H1 (cell line): ENCODE measurements around the gene SLC35F1. TPM values are rescaled to one million over a fixed set of nuclear protein-coding genes. Genes with fewer than 3 reads are reported as not detected.

Experiments
- CTCF ChIA-PET: fragments of 300-600 bp; sonication (Branson Sonifier 250); formaldehyde crosslinking; loops from one replicate; lab custom pipeline; 2021; ENCODE audit not compliant: partially characterized antibody; lab: Charles Lee
- POLR2A ChIA-PET: fragments of 300-600 bp; sonication (Branson Sonifier 250); formaldehyde crosslinking; loops from one replicate; lab custom pipeline; 2021; ENCODE audit warnings: inconsistent platforms; ENCODE audit not compliant: partially characterized antibody; lab: Charles Lee
- DNase-seq, 2 experiments: peaks; one replicate each; pipeline versions ENCODE4 v3.0.0 to v3.0.0-alpha.2; 2010 to 2022; ENCODE audit warnings: low spot score in 2 of 2, low read depth in 1 of 2, mixed read lengths in 1 of 2
- FAIRE-seq: peaks from 2 replicates; lab custom pipeline; 2011; peaks lifted over from hg19 to GRCh38; lab: Jason Lieb, UNC
- H2AFZ ChIP-seq: 2 replicates; pipeline ENCODE4 v1.8.1; 2012; ENCODE audit warnings: low read length, inconsistent platforms
- H2AK5ac ChIP-seq: 2 replicates; pipeline ENCODE4 v1.6.1; 2013; ENCODE audit warnings: low read depth, low read length
- H2BK120ac ChIP-seq: replicated peaks from 2 replicates; pipeline ENCODE3; 2013; ENCODE audit warnings: low read depth, low read length, inconsistent platforms
- H2BK12ac ChIP-seq: 2 replicates; pipeline ENCODE4 v1.6.1; 2013; ENCODE audit warnings: low read depth, low read length
- H2BK15ac ChIP-seq: 2 replicates; pipeline ENCODE4 v1.6.1; 2013; ENCODE audit warnings: low read length
- H2BK20ac ChIP-seq: 2 replicates; pipeline ENCODE4 v1.6.1; 2013; ENCODE audit warnings: low read length
- H2BK5ac ChIP-seq: 2 replicates; pipeline ENCODE4 v1.6.1; 2013; ENCODE audit warnings: low read depth, low read length
- H3K14ac ChIP-seq: 2 replicates; pipeline ENCODE4 v1.6.1; 2013; ENCODE audit warnings: inconsistent platforms; ENCODE audit not compliant: insufficient read length
- H3K18ac ChIP-seq: 2 replicates; pipeline ENCODE4 v1.6.1; 2013; ENCODE audit warnings: low read length; ENCODE audit errors: extremely low read depth
- H3K23ac ChIP-seq: 2 replicates; pipeline ENCODE4 v1.6.1; 2013; ENCODE audit warnings: inconsistent platforms; ENCODE audit not compliant: insufficient read length
- H3K23me2 ChIP-seq: 2 replicates; pipeline ENCODE4 v1.6.1; 2013; ENCODE audit warnings: low read depth, low read length
- H3K27ac ChIP-seq: 2 replicates; pipeline ENCODE4 v1.6.1; 2011; ENCODE audit warnings: low read depth, low read length, inconsistent platforms
- H3K27me3 ChIP-seq, 4 experiments: replicated peaks in 1 of 4; 1 replicate in 1 of 4; 2 replicates in 3 of 4; pipeline versions ENCODE4 v1.6.1 to v1.8.1; 2011 to 2013; ENCODE audit warnings: low read length in 3 of 4, mild to moderate bottlenecking in 3 of 4, inconsistent platforms in 2 of 4, mixed read lengths in 2 of 4, moderate library complexity in 1 of 4; ENCODE audit not compliant: control insufficient read depth in 3 of 4, insufficient read depth in 3 of 4; ENCODE audit errors: extremely low read depth in 1 of 4
- H3K36me3 ChIP-seq, 4 experiments: 2 replicates each; pipeline versions ENCODE4 v1.6.1 to v1.8.1; 2011 to 2013; ENCODE audit warnings: mild to moderate bottlenecking in 4 of 4, low read length in 3 of 4, moderate library complexity in 2 of 4, control low read depth in 1 of 4, inconsistent platforms in 1 of 4; ENCODE audit not compliant: insufficient read depth in 4 of 4, control insufficient read depth in 2 of 4
- H3K4ac ChIP-seq: replicated peaks from 2 replicates; pipeline ENCODE3; 2013; ENCODE audit warnings: low read length, low read depth, mixed read lengths, inconsistent platforms; ENCODE audit not compliant: insufficient read length
- H3K4me1 ChIP-seq, 4 experiments: replicated peaks in 1 of 4; 1 replicate in 1 of 4; 2 replicates in 3 of 4; pipeline versions ENCODE4 v1.6.1 to v1.8.1; 2011 to 2013; ENCODE audit warnings: low read length in 3 of 4, inconsistent platforms in 2 of 4, mixed read lengths in 1 of 4; ENCODE audit not compliant: insufficient read depth in 4 of 4, control insufficient read depth in 3 of 4
- H3K4me2 ChIP-seq, 2 experiments: 2 replicates each; pipeline versions ENCODE4 v1.6.1 to v1.8.1; 2011 to 2013; ENCODE audit warnings: low read depth in 2 of 2, low read length in 2 of 2, control low read depth in 1 of 2, inconsistent platforms in 1 of 2, mild to moderate bottlenecking in 1 of 2; ENCODE audit not compliant: insufficient read depth in 1 of 2
- H3K4me3 ChIP-seq, 4 experiments: fragments of 200-600, 300-600 bp in 1 of 4; sonication (generic), shearing (Covaris generic), sonication (Bioruptor Twin) in 1 of 4; 2 replicates each; pipeline versions ENCODE4 v1.5.1 to v1.8.1; 2011 to 2016; ENCODE audit warnings: low read length in 4 of 4, low read depth in 3 of 4, control low read depth in 2 of 4, inconsistent platforms in 2 of 4, mild to moderate bottlenecking in 2 of 4, mixed read lengths in 1 of 4, moderate library complexity in 1 of 4; ENCODE audit not compliant: insufficient read depth in 2 of 4; ENCODE audit errors: extremely low read depth in 1 of 4
- H3K56ac ChIP-seq: replicated peaks from 2 replicates; pipeline ENCODE3; 2013; ENCODE audit warnings: low read depth, mild to moderate bottlenecking, mixed read lengths, low read length, inconsistent platforms; ENCODE audit not compliant: insufficient read length
- H3K79me1 ChIP-seq: 2 replicates; pipeline ENCODE4 v1.6.1; 2013; ENCODE audit warnings: low read depth, low read length, control low read depth
- H3K79me2 ChIP-seq, 2 experiments: 2 replicates each; pipeline versions ENCODE4 v1.6.1 to v1.8.1; 2012 to 2013; ENCODE audit warnings: low read length in 2 of 2, mild to moderate bottlenecking in 2 of 2, inconsistent platforms in 1 of 2; ENCODE audit not compliant: insufficient read depth in 2 of 2, control insufficient read depth in 1 of 2
- H3K9ac ChIP-seq, 4 experiments: replicated peaks in 1 of 4; 1 replicate in 1 of 4; 2 replicates in 3 of 4; pipeline versions ENCODE4 v1.6.1 to v1.8.1; 2011 to 2013; ENCODE audit warnings: low read depth in 3 of 4, low read length in 3 of 4, control low read depth in 2 of 4, mild to moderate bottlenecking in 2 of 4, moderate library complexity in 2 of 4, inconsistent platforms in 1 of 4; ENCODE audit errors: extremely low read depth in 1 of 4
- H3K9me3 ChIP-seq, 2 experiments: 2 replicates each; pipeline versions ENCODE4 v1.6.1 to v1.8.1; 2012 to 2013; ENCODE audit warnings: mild to moderate bottlenecking in 2 of 2, moderate library complexity in 2 of 2, control low read depth in 1 of 2, inconsistent platforms in 1 of 2, low read depth in 1 of 2, low read length in 1 of 2, mixed read lengths in 1 of 2; ENCODE audit not compliant: insufficient read depth in 2 of 2
- H4K20me1 ChIP-seq, 2 experiments: replicated peaks in 1 of 2; 2 replicates each; pipeline versions ENCODE3 to v1.8.1; 2011 to 2013; ENCODE audit warnings: inconsistent platforms in 2 of 2, low read length in 2 of 2, mild to moderate bottlenecking in 1 of 2; ENCODE audit not compliant: insufficient read depth in 2 of 2, control insufficient read depth in 1 of 2
- H4K5ac ChIP-seq: 2 replicates; pipeline ENCODE4 v1.6.1; 2013; ENCODE audit warnings: low read length, low read depth, mixed read lengths, inconsistent platforms; ENCODE audit not compliant: insufficient read length
- H4K8ac ChIP-seq: 2 replicates; pipeline ENCODE4 v1.8.0; 2013; ENCODE audit warnings: mild to moderate bottlenecking, moderate library complexity, low read length, inconsistent platforms; ENCODE audit not compliant: insufficient read depth; ENCODE audit errors: extremely low read depth
- H4K91ac ChIP-seq: replicated peaks from 2 replicates; pipeline ENCODE3; 2013; ENCODE audit warnings: low read length, mixed read lengths, inconsistent platforms; ENCODE audit not compliant: insufficient read length
- ASH2L ChIP-seq: fragments of 200-600, 300-600 bp; sonication (generic); IDR thresholded peaks from one replicate; pipeline ENCODE4 v1.7.1; 2017; ENCODE audit warnings: low read length
- GABPA ChIP-seq: IDR thresholded peaks from 2 replicates; pipeline ENCODE4 v1.6.1; 2011; ENCODE audit warnings: mild to moderate bottlenecking, low read length, moderate library complexity, borderline replicate concordance; ENCODE audit not compliant: insufficient read depth
- HDAC6 ChIP-seq: IDR thresholded peaks from one replicate; pipeline ENCODE4 v1.7.1; 2012; ENCODE audit warnings: low read depth, mild to moderate bottlenecking, inconsistent platforms, low read length, moderate library complexity
- KDM4A ChIP-seq: IDR thresholded peaks from one replicate; pipeline ENCODE4 v1.7.1; 2012; ENCODE audit warnings: low read depth, mild to moderate bottlenecking, moderate library complexity, low read length, inconsistent platforms; ENCODE audit not compliant: severe bottlenecking
- POU5F1 ChIP-seq: IDR thresholded peaks from 2 replicates; pipeline ENCODE4 v1.6.1; 2011; ENCODE audit warnings: low read depth, mild to moderate bottlenecking, low read length, moderate library complexity
- SP2 ChIP-seq: IDR thresholded peaks from 2 replicates; pipeline ENCODE4 v1.6.1; 2012; ENCODE audit warnings: mild to moderate bottlenecking, low read length, inconsistent platforms
- USF2 ChIP-seq: IDR thresholded peaks from 2 replicates; pipeline ENCODE4 v1.6.1; 2011; ENCODE audit warnings: low read length, improper control_type of control experiment
- WGBS, 2 experiments: shearing (Covaris generic) in 1 of 2; methylation state at CpG; one replicate each; pipeline versions ENCODE4 v1.1.6 to v1.1.7; 2013 to 2015; ENCODE audit warnings: low lambda C conversion rate in 2 of 2, mixed read lengths in 2 of 2, inconsistent platforms in 1 of 2, low coverage in 1 of 2, missing lambda C conversion rate in 1 of 2; ENCODE audit not compliant: insufficient replicate concordance in 2 of 2, insufficient coverage in 1 of 2, insufficient read length in 1 of 2; ENCODE audit errors: extremely low coverage in 1 of 2, missing lambda C conversion rate in 1 of 2; 5-methylcytosine and 5-hydroxymethylcytosine counted together
- polyA plus RNA-seq, 7 experiments: library from polyadenylated mRNA; depleted of rRNA in 3 of 7; stranded (reverse) in 5 of 7; unstranded in 2 of 7; fragments of >200 nt in 5 of 7; fragments of 200-250 nt in 2 of 7; gene quantifications; 1 replicate in 5 of 7; 2 replicates in 1 of 7; 4 replicates in 1 of 7; pipeline versions ENCODE4 v1.2.1 to v1.2.3, GENCODE V29; 2011 to 2013; ENCODE audit warnings: missing spikeins in 2 of 7, mixed read lengths in 2 of 7
- total RNA-seq: library from RNA; stranded (reverse); fragmentation: NEBNext Ultra II Directional; extraction: Animal tissue kit (Norgen Biotek cat#: 25700); gene quantifications from 2 replicates; pipeline ENCODE4 v1.2.1, GENCODE V29; 2021

The SLC35F1 gene
- total and polyA plus RNA-seq, 2 of the 8 experiments (the other 6 are each of a cell fraction or from before 2014, with no cell fraction given) = 7.0 to 10.0 TPM

DNA sequence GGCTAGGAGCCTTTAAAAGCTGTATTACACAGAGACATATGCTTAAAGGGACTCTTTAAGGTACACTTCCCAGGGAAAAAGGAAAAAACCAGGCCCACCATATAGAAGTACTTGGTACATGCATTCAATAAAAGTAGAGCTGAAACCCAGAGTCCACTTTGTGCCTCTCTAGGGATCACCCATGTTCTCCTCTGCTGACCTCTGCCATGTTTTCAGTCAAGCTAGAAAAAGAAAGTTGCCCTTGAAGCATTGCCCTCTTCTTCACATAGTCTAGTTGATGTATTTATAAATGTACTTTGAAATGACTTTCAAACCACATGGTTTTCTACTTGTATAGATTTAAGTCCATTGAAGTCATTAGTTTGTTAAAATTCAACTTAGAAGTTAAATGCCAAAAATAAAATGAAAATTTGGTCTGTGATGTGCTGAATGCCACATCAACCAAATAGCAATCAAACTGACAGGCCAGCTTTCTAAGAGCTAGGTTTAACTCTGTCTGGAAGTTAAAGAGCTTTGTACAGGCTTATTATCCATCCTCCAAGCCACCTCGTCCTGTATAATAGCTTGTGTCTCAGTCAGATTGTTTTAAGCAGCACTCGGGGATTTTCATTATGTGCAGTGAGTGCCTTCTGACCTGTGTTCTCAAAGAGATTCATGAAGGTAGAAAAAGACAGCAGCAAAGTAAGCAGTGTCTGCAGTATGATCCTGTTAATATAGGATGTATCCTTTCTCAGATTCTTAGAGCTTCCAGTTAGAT is 402.5 kb downstream of the SLC35F1 start:
- Histone ChIP-seq H2BK120ac (no peak overlapping the region), H2AK5ac (no peak overlapping the region), H2BK20ac (peak overlapping the region; percentile 8; the same call in 1 of the 2 replicates), H4K5ac (no peak overlapping the region), H2BK5ac (no peak overlapping the region), H3K23me2 (no peaks in the 10 kb centered on the region; the same call in 1 of the 2 replicates), H2AFZ (no peak overlapping the region), H3K4me1 (peaks cover 0 to 3% (median 0%) of the 10 kb centered on the region in 4 experiments; a peak in 2 of 7 replicates), H3K56ac (no peak overlapping the region), H3K27ac (no peak overlapping the region), H3K9me3 (no peaks in the 10 kb centered on the region), H3K4ac (no peak overlapping the region), H3K36me3 (no peaks in the 10 kb centered on the region), H3K27me3 (no peaks in the 10 kb centered on the region; a peak in 1 of 7 replicates), H3K4me3 (no peak overlapping the region), H3K79me2 (no peaks in the 10 kb centered on the region), H2BK12ac (no peak overlapping the region), H3K4me2 (no peak overlapping the region), H4K8ac (no peak overlapping the region), H3K79me1 (no peaks in the 10 kb centered on the region), H4K91ac (no peak overlapping the region), H3K9ac (no peak overlapping the region), H3K23ac (no peak overlapping the region), H3K18ac (no peak overlapping the region), H2BK15ac (no peak overlapping the region), H4K20me1 (no peaks in the 10 kb centered on the region), H3K14ac (no peak overlapping the region)
- DNase-seq = no peak
- no peak for TF ChIP-seq POU5F1
- TF ChIP-seq SP2 = no peak
- no peak for TF ChIP-seq HDAC6
- no peak for TF ChIP-seq GABPA
- TF ChIP-seq USF2 = no peak
- no peak for TF ChIP-seq ASH2L
- no peak for TF ChIP-seq KDM4A
- ChIA-PET POLR2A (no interaction called here), CTCF (interaction anchor here (0.7 to 4.4 kb wide), 8 partner anchors 12 to 202 kb away, joined by 3 to 23 read pairs (median 4); no protein-coding TSS in a partner anchor)
- no peak for FAIRE-seq
- 88% methylated on average over 2 of the region's 2 CpGs; no CpG with 5 or more reads in 1 of the 2 experiments for WGBS, 2 experiments
